Esophagus (tissue), 2 donors: ENCODE results near the gene IFNA1. TPM values are rescaled to one million over a fixed set of nuclear protein-coding genes. Genes with fewer than 3 reads are reported as not detected.

ENCODE experiments used
- H3K27ac ChIP-seq, 2 donors: one replicate each; pipeline ENCODE4 v1.5.1; 2013; ENCODE audit warnings: low read depth in 2 of 2, mild to moderate bottlenecking in 2 of 2, inconsistent platforms in 1 of 2, low read length in 1 of 2, moderate library complexity in 1 of 2
- H3K27me3 ChIP-seq, 2 donors: one replicate each; pipeline ENCODE4 v1.6.1; 2013; ENCODE audit warnings: low read length in 2 of 2, control low read depth in 1 of 2, mild to moderate bottlenecking in 1 of 2; ENCODE audit not compliant: insufficient read depth in 2 of 2, control insufficient read depth in 1 of 2
- H3K36me3 ChIP-seq, 2 donors: one replicate each; pipeline ENCODE4 v1.6.1; 2013; ENCODE audit warnings: low read length in 1 of 2; ENCODE audit not compliant: control insufficient read depth in 2 of 2, insufficient read depth in 2 of 2
- H3K4me1 ChIP-seq, 2 donors: one replicate each; pipeline ENCODE4 v1.6.1; 2013; ENCODE audit warnings: low read length in 1 of 2; ENCODE audit not compliant: control insufficient read depth in 2 of 2, insufficient read depth in 2 of 2
- H3K4me3 ChIP-seq, 2 donors: one replicate each; pipeline ENCODE4 v1.5.1; 2013; ENCODE audit warnings: low read length in 2 of 2, mild to moderate bottlenecking in 2 of 2, low read depth in 1 of 2, moderate library complexity in 1 of 2
- H3K9me3 ChIP-seq, 2 donors: one replicate each; pipeline ENCODE4 v1.6.1; 2013; ENCODE audit warnings: mild to moderate bottlenecking in 2 of 2, low read depth in 1 of 2, low read length in 1 of 2, moderate library complexity in 1 of 2; ENCODE audit not compliant: control insufficient read depth in 2 of 2, insufficient read depth in 1 of 2
- WGBS, 2 donors: extraction: QIAGEN DNeasy Blood & Tissue Kit; methylation state at CpG; one replicate each; pipeline ENCODE4 v1.1.7; 2013; 5-methylcytosine and 5-hydroxymethylcytosine counted together
- polyA plus RNA-seq, 2 donors: library from polyadenylated mRNA; stranded (reverse); fragments of 200-250 nt; gene quantifications; one replicate each; pipeline ENCODE4 v1.2.3, GENCODE V29; 2013
- donor health status: healthy with polysubstance abuse.
- donor health status: Bipolar disorder and iron deficiency.

IFNA1 gene
- not detected for polyA plus RNA-seq

GRCh38 chr9:21440139-21440538 is at the start of gene IFNA1:
Gene IFNA1 (plus strand): TSS chr9:21440439. CDS start chr9:21440508, 69 bp downstream.
- Histone ChIP-seq H3K9me3 (no peaks in the 10 kb centered on the region), H3K4me1 (no peaks in the 10 kb centered on the region), H3K4me3 (no peak within 1 kb of the TSS), H3K27ac (no peak within 1 kb of the TSS), H3K27me3 (no peaks in the 10 kb centered on the region), H3K36me3 (no peaks in the 10 kb centered on the region)
- 95 to 97% methylated on average over 4 of the region's 4 CpGs for WGBS, 2 donors

GRCh38 chr9:21392270-21392669 is 48.0 kb upstream of the IFNA1 start:
- Histone ChIP-seq H3K4me1 (no peaks in the 10 kb centered on the region), H3K27ac (no peak overlapping the region), H3K9me3 (no peaks in the 10 kb centered on the region), H3K36me3 (no peaks in the 10 kb centered on the region), H3K27me3 (peaks cover 2 to 3% of the 10 kb centered on the region in 2 donors), H3K4me3 (no peak overlapping the region)
- 75 to 86% methylated on average over 6 of the region's 6 CpGs for WGBS, 2 donors

GRCh38 chr9:21395778-21396717 is 44.2 kb upstream of the IFNA1 start:
- Histone ChIP-seq H3K9me3 (no peaks in the 10 kb centered on the region), H3K4me1 (no peaks in the 10 kb centered on the region), H3K27ac (no peak overlapping the region), H3K27me3 (peaks cover 0 to 3% of the 10 kb centered on the region in 2 donors), H3K36me3 (no peaks in the 10 kb centered on the region), H3K4me3 (peak overlapping the region; percentile 42 to 67)
- WGBS, 2 donors = 8 to 11% methylated on average over 40 of the region's 40 CpGs

- Histone ChIP-seq H3K4me3 (no peak overlapping the region), H3K9me3 (no peaks in the 10 kb centered on the region), H3K27me3 (no peaks in the 10 kb centered on the region), H3K27ac (no peak overlapping the region), H3K36me3 (no peaks in the 10 kb centered on the region), H3K4me1 (no peaks in the 10 kb centered on the region)
- 88% methylated on average over 5 of the region's 5 CpGs for WGBS, 2 donors
Observed at GRCh38 chr9:21398955-21399489, 41.2 kb upstream of the IFNA1 start.

GRCh38 chr9:21399956-21400355 is 40.3 kb upstream of the IFNA1 start:
- Histone ChIP-seq H3K9me3 (no peaks in the 10 kb centered on the region), H3K27ac (no peak overlapping the region), H3K4me1 (no peaks in the 10 kb centered on the region), H3K27me3 (no peaks in the 10 kb centered on the region), H3K36me3 (no peaks in the 10 kb centered on the region), H3K4me3 (no peak overlapping the region)
- 16 to 19% methylated on average over 3 of the region's 3 CpGs for WGBS, 2 donors

GRCh38 chr9:21402386-21403251 is 37.6 kb upstream of the IFNA1 start:
- Histone ChIP-seq H3K4me3 (peak overlapping the region; percentile 0 to 44), H3K27ac (no peak overlapping the region), H3K4me1 (no peaks in the 10 kb centered on the region), H3K9me3 (no peaks in the 10 kb centered on the region), H3K36me3 (no peaks in the 10 kb centered on the region), H3K27me3 (no peaks in the 10 kb centered on the region)
- 4% methylated on average over 53 of the region's 53 CpGs for WGBS, 2 donors

GRCh38 chr9:21404146-21404545 is 36.1 kb upstream of the IFNA1 start:
- no peak overlapping the region for H3K4me3 ChIP-seq
- H3K36me3 ChIP-seq = no peaks in the 10 kb centered on the region
- H3K27me3 ChIP-seq = no peaks in the 10 kb centered on the region
- H3K9me3 ChIP-seq = no peaks in the 10 kb centered on the region
- H3K4me1 ChIP-seq = no peaks in the 10 kb centered on the region
- H3K27ac ChIP-seq = no peak overlapping the region
- 58 to 73% methylated on average over 3 of the region's 3 CpGs for WGBS, 2 donors

GRCh38 chr9:21408817-21409216 is 31.4 kb upstream of the IFNA1 start, which contains the start of gene IFNA8:
Gene IFNA8 (plus strand): TSS chr9:21409117. CDS start chr9:21409177, 60 bp downstream.
- Histone ChIP-seq H3K27ac (no peak within 1 kb of the TSS), H3K4me3 (no peak within 1 kb of the TSS), H3K9me3 (no peaks in the 10 kb centered on the region), H3K27me3 (no peaks in the 10 kb centered on the region), H3K4me1 (no peaks in the 10 kb centered on the region), H3K36me3 (no peaks in the 10 kb centered on the region)
- 88 to 92% methylated on average over 1 of the region's 1 CpG for WGBS, 2 donors

GRCh38 chr9:21412107-21412506 is 28.1 kb upstream of the IFNA1 start:
- Histone ChIP-seq H3K27me3 (no peaks in the 10 kb centered on the region), H3K27ac (no peak overlapping the region), H3K9me3 (no peaks in the 10 kb centered on the region), H3K4me3 (no peak overlapping the region), H3K4me1 (peaks cover 0 to 3% of the 10 kb centered on the region in 2 donors), H3K36me3 (no peaks in the 10 kb centered on the region)
